ENCODE results near the gene ASH1L.

GRCh38 chr1:155531624-155532023, 31.0 kb downstream of the ASH1L start:
- TF ChIP-seq CTCF (IDR thresholded peaks at IDR 0.05; ENCODE audit: insufficient read depth, low read length) = no peak
- TF ChIP-seq POLR2AphosphoS5 (IDR thresholded peaks at IDR 0.05; ENCODE audit: low read depth) = no peak
- TF ChIP-seq REST (IDR thresholded peaks at IDR 0.05; ENCODE audit: insufficient replicate concordance, low read depth) = no peak
